Neural cell (in vitro differentiated cells): ENCODE data around the gene ANKRD13B. TPM values are rescaled to one million over a fixed set of nuclear protein-coding genes. Genes with fewer than 3 reads are reported as not detected.

Experiments used
- H2AFZ ChIP-seq: fragments of 200-600, 300-800 bp; sonication (generic), shearing (Covaris generic); 2 replicates; pipeline ENCODE4 v1.6.0; 2014; ENCODE audit warnings: low read depth, mild to moderate bottlenecking, antibody characterized with exemption, low read length, moderate library complexity
- H3F3A ChIP-seq: fragments of 200-600 bp; shearing (Covaris generic); 2 replicates; pipeline ENCODE4 v1.6.1; 2016; ENCODE audit warnings: mild to moderate bottlenecking, moderate library complexity, mixed read lengths, antibody characterized with exemption, low read length; ENCODE audit not compliant: insufficient read depth, poor library complexity, severe bottlenecking
- H3K27ac ChIP-seq: fragments of 200-600, 300-800 bp; sonication (generic), shearing (Covaris generic); 2 replicates; pipeline ENCODE4 v1.5.1; 2014; ENCODE audit warnings: mild to moderate bottlenecking, low read length, moderate library complexity
- H3K27me3 ChIP-seq: fragments of 300-800, 200-600 bp; sonication (generic), shearing (Covaris generic); 2 replicates; pipeline ENCODE4 v1.6.0; 2014; ENCODE audit warnings: mild to moderate bottlenecking, low read depth, low read length, moderate library complexity; ENCODE audit not compliant: insufficient read depth
- H3K36me3 ChIP-seq: fragments of 300-800, 200-600 bp; sonication (generic), shearing (Covaris generic); 2 replicates; pipeline ENCODE4 v1.5.1; 2014; ENCODE audit warnings: mild to moderate bottlenecking, antibody characterized with exemption, low read length, moderate library complexity; ENCODE audit not compliant: insufficient read depth
- H3K4me2 ChIP-seq: fragments of 300-800, 200-600 bp; sonication (generic), shearing (Covaris generic); 2 replicates; pipeline ENCODE4 v1.6.0; 2014; ENCODE audit warnings: mild to moderate bottlenecking, low read length
- H3K4me3 ChIP-seq: fragments of 300-800, 200-600 bp; sonication (generic), shearing (Covaris generic); 2 replicates; pipeline ENCODE4 v1.5.1; 2014; ENCODE audit warnings: mild to moderate bottlenecking, low read length, moderate library complexity
- H3K79me2 ChIP-seq: fragments of 200-600 bp; shearing (Covaris generic); replicated peaks from 2 replicates; pipeline ENCODE4 v1.6.0; 2014; ENCODE audit warnings: mild to moderate bottlenecking, low read length, moderate library complexity; ENCODE audit not compliant: insufficient read depth
- H3K9ac ChIP-seq: fragments of 300-800, 200-600 bp; sonication (generic), shearing (Covaris generic); 2 replicates; pipeline ENCODE4 v1.6.1; 2016; ENCODE audit warnings: mild to moderate bottlenecking, low read length, mixed read lengths
- H3K9me2 ChIP-seq: fragments of 200-600 bp; shearing (Covaris generic); 2 replicates; pipeline ENCODE4 v1.6.1; 2016; ENCODE audit warnings: mild to moderate bottlenecking, low read length, mixed read lengths; ENCODE audit not compliant: insufficient read depth
- H3K9me3 ChIP-seq: fragments of 200-600, 300-800 bp; sonication (generic), shearing (Covaris generic); 2 replicates; pipeline ENCODE4 v1.6.1; 2016; ENCODE audit warnings: mild to moderate bottlenecking, mixed run types, low read length, moderate library complexity, mixed read lengths
- H4K20me1 ChIP-seq: fragments of 200-600 bp; shearing (Covaris generic); 2 replicates; pipeline ENCODE4 v1.6.1; 2016; ENCODE audit warnings: mild to moderate bottlenecking, mixed run types; ENCODE audit not compliant: insufficient read depth
- CTCF ChIP-seq: fragments of 450-650 bp; IDR thresholded peaks from 2 replicates; pipeline ENCODE4 v1.5.1; 2014; ENCODE audit warnings: antibody characterized with exemption, mild to moderate bottlenecking, moderate library complexity; ENCODE audit not compliant: poor library complexity, severe bottlenecking
- EP300 ChIP-seq: fragments of 450-650 bp; conservative IDR thresholded peaks from 2 replicates; pipeline ENCODE4 v1.6.1; 2014; ENCODE audit warnings: antibody characterized with exemption, mild to moderate bottlenecking, moderate library complexity; ENCODE audit not compliant: poor library complexity, severe bottlenecking
- EZH2 ChIP-seq: fragments of 200-600, 300-800 bp; shearing (Covaris generic), sonication (generic); IDR thresholded peaks from 2 replicates; pipeline ENCODE4 v1.6.1; 2014; ENCODE audit warnings: antibody characterized with exemption, low read length, borderline replicate concordance, mild to moderate bottlenecking; ENCODE audit not compliant: insufficient read depth, poor library complexity, severe bottlenecking
- MXI1 ChIP-seq: fragments of 450-650 bp; conservative IDR thresholded peaks from 2 replicates; pipeline ENCODE4 v1.6.1; 2014; ENCODE audit warnings: antibody characterized with exemption, mild to moderate bottlenecking; ENCODE audit not compliant: poor library complexity, severe bottlenecking
- POLR2AphosphoS5 ChIP-seq: IDR thresholded peaks from 2 replicates; pipeline ENCODE4 v1.6.1; 2012
- RAD21 ChIP-seq: fragments of 450-650 bp; conservative IDR thresholded peaks from 2 replicates; pipeline ENCODE4 v1.6.1; 2014; ENCODE audit warnings: antibody characterized with exemption, mild to moderate bottlenecking, moderate library complexity
- REST ChIP-seq: IDR thresholded peaks from 2 replicates; pipeline ENCODE4 v1.6.1; 2012; ENCODE audit warnings: borderline replicate concordance
- SMC3 ChIP-seq: fragments of 450-650 bp; conservative IDR thresholded peaks from 2 replicates; pipeline ENCODE4 v1.6.1; 2014; ENCODE audit warnings: antibody characterized with exemption, mild to moderate bottlenecking, moderate library complexity; ENCODE audit not compliant: poor library complexity
- TAF1 ChIP-seq: IDR thresholded peaks from 2 replicates; pipeline ENCODE4 v1.6.1; 2012; ENCODE audit warnings: low read depth
- polyA plus RNA-seq: library from polyadenylated mRNA; depleted of rRNA; stranded (reverse); fragments of >200 nt; gene quantifications from 2 replicates; pipeline ENCODE4 v1.2.3, GENCODE V29; 2014

Gene ANKRD13B
- polyA plus RNA-seq, 1 donor from 2014 or later, result 35.0 TPM

DNA sequence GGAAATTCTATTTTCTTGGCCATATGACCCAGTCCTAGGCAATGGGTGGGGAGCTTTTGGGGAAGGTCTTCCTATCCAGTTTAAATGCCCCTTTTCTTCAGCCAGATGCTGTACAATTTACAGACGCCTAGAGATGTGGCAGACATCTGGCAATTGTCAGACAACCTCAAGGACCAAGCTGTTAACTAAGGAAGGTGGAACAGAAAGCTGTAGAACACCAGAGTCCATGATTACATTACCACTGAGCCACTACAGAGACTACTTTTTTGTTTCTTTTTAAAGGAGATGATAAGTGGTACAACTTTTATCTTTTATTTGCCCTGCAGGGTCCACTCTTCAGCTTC is 50.9 kb downstream of the ANKRD13B start:
- no peak overlapping the region for H3K4me2 ChIP-seq
- H3K9me2 ChIP-seq, result no peaks in the 10 kb centered on the region
- H3K9me3 ChIP-seq, result no peaks in the 10 kb centered on the region
- TF ChIP-seq REST (no peak), POLR2AphosphoS5 (no peak), RAD21 (no peak), SMC3 (no peak), EZH2 (no peak), EP300 (no peak), MXI1 (no peak), CTCF (no peak), TAF1 (no peak)
- H3K36me3 ChIP-seq, result no peaks in the 10 kb centered on the region
- H3K79me2 ChIP-seq, result no peaks in the 10 kb centered on the region
- no peaks in the 10 kb centered on the region for H3K27me3 ChIP-seq
- H4K20me1 ChIP-seq, result no peaks in the 10 kb centered on the region
- H3K9ac ChIP-seq, result no peak overlapping the region
- H3F3A ChIP-seq, result no peaks in the 10 kb centered on the region
- H2AFZ ChIP-seq, result no peak overlapping the region
- H3K4me3 ChIP-seq, result no peak overlapping the region
- H3K27ac ChIP-seq, result no peak overlapping the region

GRCh38 chr17:29645515-29646051 is 52.7 kb downstream of the ANKRD13B start:
- Histone ChIP-seq H3K27me3 (no peaks in the 10 kb centered on the region), H3K36me3 (no peaks in the 10 kb centered on the region), H3K79me2 (no peaks in the 10 kb centered on the region), H3K27ac (no peak overlapping the region), H3K9ac (no peak overlapping the region), H4K20me1 (no peaks in the 10 kb centered on the region), H3K4me2 (no peak overlapping the region), H3K4me3 (no peak overlapping the region), H2AFZ (no peak overlapping the region), H3K9me3 (no peaks in the 10 kb centered on the region), H3K9me2 (no peaks in the 10 kb centered on the region), H3F3A (no peaks in the 10 kb centered on the region)
- TF ChIP-seq MXI1 (no peak), REST (no peak), POLR2AphosphoS5 (no peak), TAF1 (no peak), SMC3 (no peak), RAD21 (no peak), EZH2 (no peak), EP300 (no peak), CTCF (no peak)
